ENCODE results near the gene CLIC2.

CLIC2 gene

DNA sequence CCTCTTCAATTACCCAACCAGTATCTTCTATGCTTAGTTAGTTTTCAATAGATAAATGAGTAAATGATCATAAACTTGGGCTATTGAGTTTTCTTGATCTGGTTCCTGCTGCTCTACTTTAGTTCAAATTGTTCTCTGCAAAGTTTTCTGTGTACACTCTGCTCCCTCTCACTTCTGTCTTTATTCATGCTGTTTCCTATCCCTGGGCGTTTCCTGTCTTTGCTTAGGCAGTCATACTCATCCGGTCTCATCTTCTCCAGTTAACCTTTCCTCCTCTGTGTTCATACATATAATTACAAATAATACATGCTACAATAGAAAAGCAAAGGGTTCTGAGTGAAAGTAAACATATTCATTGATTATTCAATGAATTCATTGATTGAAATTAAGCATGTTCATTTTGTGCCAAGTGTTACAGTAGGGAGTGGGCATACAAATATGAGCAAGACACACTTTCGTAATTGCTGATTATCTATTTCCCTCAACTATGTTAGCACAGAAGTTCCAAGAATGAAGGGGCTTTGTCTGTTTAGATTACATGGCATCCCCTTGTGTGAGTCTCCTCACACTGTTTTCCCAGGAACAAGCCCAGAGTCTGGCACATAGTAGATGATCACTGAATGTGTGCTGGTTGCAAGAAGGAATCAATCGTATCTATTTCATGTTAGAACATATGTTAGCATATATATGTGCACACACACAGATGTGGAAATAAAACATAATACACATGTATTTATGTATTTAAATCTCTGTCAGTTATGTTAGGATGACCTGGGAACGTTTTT, 71.3 kb downstream of the CLIC2 start:
- peak; percentile 5 to 23 for DNase-seq

DNA sequence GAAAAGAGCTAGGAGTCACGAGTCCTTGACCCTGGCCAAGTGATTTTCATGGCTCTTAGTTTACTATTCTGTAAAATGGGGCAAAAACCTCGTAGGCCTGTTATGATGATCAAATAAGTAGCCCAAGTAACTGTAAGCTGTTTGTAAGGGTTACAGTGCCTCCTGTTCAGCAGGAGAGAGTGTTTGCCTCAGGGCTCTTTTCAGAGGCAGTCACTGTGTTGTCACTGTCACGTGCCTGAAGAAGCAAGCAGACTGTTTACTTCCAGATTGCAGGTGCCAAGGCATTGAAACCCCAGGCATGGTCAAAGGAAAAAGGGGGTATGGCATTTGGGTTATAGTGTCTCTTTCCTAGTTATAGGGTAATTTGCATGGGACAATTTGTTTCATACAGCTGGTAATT, 74.7 kb downstream of the CLIC2 start:
- peak in 1 of 2 experiments; percentile 15 for DNase-seq

DNA sequence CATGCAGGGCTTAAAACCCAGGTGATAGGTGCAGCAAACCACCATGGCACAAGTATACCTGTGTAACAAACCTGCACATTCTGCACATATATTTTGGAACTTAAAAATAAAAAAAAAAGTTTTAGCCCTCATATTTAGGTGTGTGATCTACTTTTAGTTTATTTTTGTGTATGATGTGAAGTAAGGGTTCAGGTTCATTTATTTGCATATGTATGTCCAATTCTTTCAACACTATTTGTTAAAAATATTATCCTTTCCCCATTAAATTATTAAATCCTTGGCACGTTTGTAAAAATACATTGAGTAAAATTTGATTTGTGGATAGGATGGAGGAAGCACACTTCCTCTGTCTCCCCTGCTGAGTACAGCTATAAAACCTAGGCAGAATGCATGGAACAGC, 83.0 kb downstream of the CLIC2 start:
- no peak for DNase-seq

DNA sequence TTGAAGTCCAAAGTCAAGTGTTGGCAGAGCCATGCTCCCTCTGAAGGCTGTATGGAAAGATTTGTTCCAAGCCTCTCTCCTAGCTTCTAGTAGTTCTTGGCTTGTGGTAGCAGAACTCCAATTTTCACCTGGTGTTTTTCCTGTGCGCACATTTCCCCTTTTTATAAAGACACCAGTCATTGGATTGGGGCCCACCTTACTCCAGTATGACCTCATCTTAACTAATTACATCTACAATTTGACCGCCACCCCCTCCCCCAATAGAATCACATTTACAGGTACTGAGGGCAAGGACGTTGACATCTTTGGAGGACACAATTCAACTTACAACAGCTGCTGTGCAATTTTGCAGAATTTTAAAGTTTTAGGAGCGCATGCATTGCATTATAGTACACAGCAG, 86.9 kb downstream of the CLIC2 start:
- no peak for DNase-seq

DNA sequence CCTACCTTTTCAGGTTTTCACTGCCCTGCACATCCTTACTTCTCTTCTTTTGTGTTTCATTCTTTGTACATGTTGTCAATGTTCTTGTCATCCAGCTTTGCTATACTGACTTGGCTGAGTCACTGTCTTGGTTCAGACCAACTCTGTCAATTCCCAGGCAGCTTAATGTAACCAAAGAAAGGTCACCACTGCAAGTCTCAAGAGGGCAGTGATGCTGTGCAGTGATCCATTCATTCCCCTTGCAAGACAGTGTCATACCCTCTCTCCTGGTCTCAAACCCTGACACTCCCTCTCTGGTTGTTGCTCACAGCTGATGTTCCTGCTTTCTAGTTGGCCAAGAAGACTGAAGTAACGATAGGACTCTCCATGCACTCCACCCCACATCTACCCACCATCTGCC, 87.7 kb downstream of the CLIC2 start:
- DNase-seq, result no peak

DNA sequence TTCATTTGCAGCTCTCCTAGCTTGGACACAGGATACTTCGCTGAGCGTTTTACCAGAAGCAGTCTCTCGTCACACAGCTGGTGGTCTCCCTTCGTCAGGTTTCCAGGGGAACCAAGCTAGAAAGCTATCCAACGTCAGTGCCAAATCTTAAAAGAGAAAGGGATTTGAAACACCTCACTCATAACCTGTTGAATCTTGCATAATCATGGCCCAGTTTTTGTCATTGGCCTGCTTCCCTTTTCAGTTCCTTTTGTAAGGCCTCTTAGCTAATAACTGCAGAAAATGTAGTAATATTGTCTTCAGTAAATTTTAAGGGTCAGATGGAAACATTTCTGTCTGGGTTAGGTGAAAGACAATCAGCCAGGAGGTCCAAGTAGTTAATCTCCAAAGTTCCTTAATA, 92.1 kb downstream of the CLIC2 start:
- DNase-seq, result no peak

DNA sequence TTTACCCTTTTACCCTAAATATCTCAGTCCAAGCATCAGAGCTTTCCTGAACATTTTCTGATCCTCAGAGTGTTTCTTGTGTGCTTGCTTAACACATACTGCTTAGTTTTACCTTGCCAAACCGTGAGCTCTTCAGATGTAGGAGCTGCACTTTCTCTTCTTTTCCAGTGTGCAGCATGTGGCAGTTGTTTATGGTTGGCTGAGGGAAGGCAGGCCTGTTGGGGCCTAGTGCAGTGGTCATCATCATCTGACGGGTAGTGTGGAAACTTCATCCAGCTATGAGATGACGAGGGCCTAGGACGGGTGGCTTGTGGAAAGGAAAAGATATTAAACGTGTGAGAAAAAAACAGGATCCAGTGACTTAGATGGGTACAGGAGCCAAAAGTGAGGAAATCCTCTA, 96.7 kb downstream of the CLIC2 start:
- DNase-seq, result no peak

DNA sequence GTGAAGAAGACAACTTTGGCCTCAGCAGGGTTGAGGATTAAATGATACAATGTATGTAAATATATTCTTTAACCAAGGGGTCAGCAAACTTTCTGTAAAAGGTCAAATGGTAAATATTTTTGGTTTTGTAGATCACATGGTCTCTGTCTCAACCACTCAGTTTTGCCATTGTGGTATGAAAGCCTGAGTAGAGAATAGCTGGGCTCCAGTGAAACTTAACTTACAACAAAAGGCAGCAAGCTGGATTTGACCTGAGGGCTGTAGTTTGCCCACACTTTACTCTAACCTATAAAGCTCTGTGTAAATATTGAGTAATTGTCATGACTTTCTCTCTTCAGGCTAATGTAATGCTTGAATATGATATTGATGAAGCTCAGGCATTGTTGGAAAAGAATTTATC, 98.5 kb downstream of the CLIC2 start:
- no peak for DNase-seq

DNA sequence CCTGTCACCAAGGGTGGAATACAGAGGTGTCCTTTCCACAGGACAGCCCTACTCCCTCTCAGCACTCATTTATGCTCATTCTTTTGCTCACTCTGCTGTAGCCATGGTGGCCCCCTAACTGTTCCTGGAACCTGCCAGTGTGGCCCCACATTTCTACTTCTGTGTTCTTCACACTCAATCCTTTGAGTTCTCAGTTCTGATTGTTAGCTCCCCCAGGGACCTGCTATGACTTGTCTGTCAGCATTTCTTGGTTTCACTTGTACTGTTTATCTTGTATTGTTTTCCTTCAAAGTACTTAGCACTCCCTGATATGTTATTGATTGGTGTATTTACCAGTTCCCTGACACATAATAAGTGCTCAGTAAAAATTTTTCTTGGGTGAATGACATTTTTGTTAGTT, 103.3 kb downstream of the CLIC2 start:
- no peak for DNase-seq

Measured in NCI-H526 (cell line).